ENCODE results near the gene FLAD1. TPM values are rescaled to one million over a fixed set of nuclear protein-coding genes. Genes with fewer than 3 reads are reported as not detected.

FLAD1 gene
- total RNA-seq (2022; extraction: Qiagen RNA extraction; ENCODE audit: low read depth): 39.8 to 46.3 TPM (median 44.9 TPM) in 5 replicates

GRCh38 chr1:154982897-154983648 lies at the start of gene FLAD1:
FLAD1 (plus strand) TSS chr1:154983344; CDS start chr1:154983695, 351 bp downstream.

DNA sequence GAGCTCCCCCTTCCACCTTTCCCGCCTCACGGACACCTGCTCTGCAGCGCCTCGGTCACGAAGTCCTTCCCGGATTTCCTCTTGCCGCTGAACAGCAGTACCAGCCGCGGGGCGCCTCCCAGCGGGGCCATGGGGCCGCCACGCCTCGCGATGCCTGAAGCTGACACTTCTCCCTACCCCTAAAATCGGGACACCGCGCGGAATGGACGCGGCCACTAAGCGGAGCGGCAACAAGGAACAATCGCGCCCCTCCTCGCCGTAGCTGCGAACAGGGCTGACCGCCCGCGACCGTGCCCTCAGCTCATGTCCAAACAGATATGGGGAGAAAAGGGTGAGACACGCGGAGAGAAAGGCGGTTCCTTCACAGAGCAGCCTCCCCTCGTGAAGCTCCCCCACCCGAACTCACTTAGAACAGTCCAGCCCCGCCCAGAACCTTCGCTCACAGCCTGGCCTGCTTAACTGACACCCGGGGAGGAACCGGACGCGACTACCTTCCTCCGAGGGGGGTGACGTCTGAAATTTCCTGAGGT lies 46.5 kb upstream of the FLAD1 start, which contains the start of gene PMVK:
Gene PMVK (minus strand): TSS at position 165 of the 530 bp plus-strand sequence. CDS start 34 bp downstream, at position 131.

DNA sequence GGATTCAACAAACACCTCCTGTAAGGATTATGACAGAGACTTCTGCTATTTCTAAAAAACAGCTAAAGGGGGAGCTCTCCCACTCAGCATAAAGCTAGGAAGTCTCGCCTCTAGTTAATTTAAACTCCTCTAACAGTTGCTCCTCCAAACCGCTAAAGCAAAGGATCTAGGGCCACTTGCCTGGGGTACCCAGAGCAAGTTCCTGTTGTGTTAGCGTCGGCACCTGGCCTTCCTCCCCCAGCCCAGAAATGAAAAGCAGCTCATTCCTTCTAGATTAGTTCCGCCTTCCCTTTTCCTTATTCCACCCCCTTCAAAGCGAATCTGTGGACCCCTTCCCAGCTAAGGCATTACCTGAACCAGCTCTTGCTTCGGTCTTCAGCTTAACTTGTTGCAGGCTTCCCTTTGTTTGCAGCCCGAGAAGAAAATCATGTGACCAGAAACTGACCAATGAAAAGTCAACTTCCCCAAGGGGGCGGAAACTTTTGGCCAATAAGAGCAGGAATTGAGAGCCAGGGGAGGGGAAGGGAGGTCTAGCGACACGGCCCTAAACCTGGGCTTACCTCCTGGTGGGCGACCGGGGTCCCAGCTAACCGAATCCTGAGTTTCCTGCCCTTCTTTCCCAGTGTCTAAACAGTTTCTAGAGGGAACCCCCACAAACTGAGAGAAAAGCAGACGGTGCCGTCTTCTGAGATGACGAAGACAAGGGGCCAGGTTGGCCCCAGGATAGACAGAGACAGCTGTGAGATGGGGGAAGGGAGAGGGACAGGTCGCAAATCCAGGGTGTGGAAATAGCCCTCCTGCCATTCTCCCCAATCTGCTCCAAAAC lies 27.2 kb upstream of the FLAD1 start, which contains the start of gene PBXIP1:
Gene PBXIP1 (minus strand): TSS at position 382 of the 826 bp plus-strand sequence. CDS start 2,378 bp downstream, outside the sequence.

GRCh38 chr1:154961207-154962155 lies 21.7 kb upstream of the FLAD1 start, which contains the start of gene PYGO2:
PYGO2 (minus strand) TSS chr1:154961782; CDS start chr1:154961576, 206 bp downstream.

GRCh38 chr1:154970631-154971340 lies 12.4 kb upstream of the FLAD1 start, which contains the start of gene SHC1:
SHC1 (minus strand) TSS chr1:154970747; CDS start chr1:154970526, 221 bp downstream.

GRCh38 chr1:154974102-154974807 lies 8.9 kb upstream of the FLAD1 start, which contains the start of gene CKS1B:
CKS1B (plus strand) TSS chr1:154974681; CDS start chr1:154974746, 65 bp downstream.

GRCh38 chr1:154993572-154994268 lies 10.6 kb downstream of the FLAD1 start, which contains the start of gene LENEP:
LENEP (plus strand) TSS chr1:154993586; CDS start chr1:154993608, 22 bp downstream.

DNA sequence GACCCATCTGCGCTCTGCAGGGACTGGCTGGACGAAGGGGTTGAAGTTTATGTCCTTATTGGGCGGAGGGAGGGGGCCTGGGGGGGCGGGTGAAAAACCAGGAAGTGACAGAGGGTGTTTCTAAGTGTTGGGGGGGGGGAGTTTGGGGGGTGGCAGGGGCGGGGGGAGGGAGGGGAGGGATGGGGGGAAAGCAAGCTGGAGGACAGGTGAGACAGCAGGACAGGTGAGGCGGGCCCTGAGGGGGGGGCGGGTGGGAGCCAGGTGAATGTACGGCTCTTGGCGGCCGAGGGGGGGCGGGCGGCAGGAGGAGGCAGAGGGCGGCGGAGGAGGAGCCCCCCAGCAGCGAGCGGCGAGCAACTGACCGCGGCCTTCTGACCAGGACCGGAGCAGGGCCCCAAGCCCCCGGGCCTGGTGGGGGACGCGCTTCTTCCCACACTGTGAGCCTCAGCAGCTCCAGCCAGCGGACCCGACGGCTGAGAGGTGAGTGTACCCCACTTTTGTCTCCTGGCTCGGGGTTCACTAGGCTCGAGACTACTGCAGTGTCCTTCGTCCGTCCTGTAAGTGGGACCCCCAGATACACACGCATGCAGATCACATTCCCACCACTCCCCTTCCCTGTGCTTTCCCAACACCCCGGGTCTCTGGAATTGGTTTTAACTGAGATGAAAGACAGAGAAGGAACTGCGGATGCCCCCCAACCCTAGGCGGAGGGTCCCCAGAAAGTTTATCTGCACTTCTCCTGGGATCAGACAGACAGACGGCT lies 19.5 kb downstream of the FLAD1 start, which contains the start of gene ZBTB7B:
Gene ZBTB7B (plus strand): TSS at position 339 of the 763 bp plus-strand sequence. CDS start 11,859 bp downstream, outside the sequence.

GRCh38 chr1:155033524-155033923 lies 50.4 kb downstream of the FLAD1 start, which contains the start of the genes DCST1 and DCST2:
DCST1 (plus strand) TSS chr1:155033824; CDS start chr1:155034037, 213 bp downstream.
DCST2 (minus strand) TSS chr1:155033781; CDS start chr1:155033701, 80 bp downstream.

Other genes starting within 250 kb of the FLAD1 start
- 0.02 to 0.19 TPM (median 0.07 TPM) in 4 of 5 replicates, not detected in the other for gene KCNN3, start 113.1 kb upstream of the FLAD1 start, total RNA-seq (2022; extraction: Qiagen RNA extraction; ENCODE audit: low read depth)
- 38.8 to 45.1 TPM (median 42.1 TPM) in 5 replicates for gene PMVK, start 46.6 kb upstream of the FLAD1 start, total RNA-seq (2022; extraction: Qiagen RNA extraction; ENCODE audit: low read depth)
- gene PBXIP1, start 27.2 kb upstream of the FLAD1 start, total RNA-seq (2022; extraction: Qiagen RNA extraction; ENCODE audit: low read depth): 13.0 to 14.6 TPM (median 13.5 TPM) in 5 replicates
- gene PYGO2, start 21.6 kb upstream of the FLAD1 start, total RNA-seq (2022; extraction: Qiagen RNA extraction; ENCODE audit: low read depth): 19.4 to 22.3 TPM (median 21.6 TPM) in 5 replicates
- gene SHC1, start 12.6 kb upstream of the FLAD1 start, total RNA-seq (2022; extraction: Qiagen RNA extraction; ENCODE audit: low read depth): 199 to 255 TPM (median 244 TPM) in 5 replicates
- 304 to 367 TPM (median 343 TPM) in 5 replicates for gene CKS1B, start 8.7 kb upstream of the FLAD1 start, total RNA-seq (2022; extraction: Qiagen RNA extraction; ENCODE audit: low read depth)
- gene LENEP, start 10.2 kb downstream of the FLAD1 start, total RNA-seq (2022; extraction: Qiagen RNA extraction; ENCODE audit: low read depth): 0.23 TPM in 1 of 5 replicates, not detected in the others
- gene ZBTB7B, start 19.5 kb downstream of the FLAD1 start, total RNA-seq (2022; extraction: Qiagen RNA extraction; ENCODE audit: low read depth): 34.1 to 46.4 TPM (median 45.7 TPM) in 5 replicates
- gene DCST2, start 50.4 kb downstream of the FLAD1 start, total RNA-seq (2022; extraction: Qiagen RNA extraction; ENCODE audit: low read depth): 0.17 to 0.80 TPM (median 0.29 TPM) in 5 replicates
- gene DCST1, start 50.5 kb downstream of the FLAD1 start, total RNA-seq (2022; extraction: Qiagen RNA extraction; ENCODE audit: low read depth): not detected in 5 replicates
- 72.3 to 103 TPM (median 97.2 TPM) in 5 replicates for gene ADAM15, start 68.0 kb downstream of the FLAD1 start, total RNA-seq (2022; extraction: Qiagen RNA extraction; ENCODE audit: low read depth)
- 12.2 to 13.0 TPM (median 12.4 TPM) in 5 replicates for gene EFNA4, start 80.4 kb downstream of the FLAD1 start, total RNA-seq (2022; extraction: Qiagen RNA extraction; ENCODE audit: low read depth)
- gene EFNA3, start 95.5 kb downstream of the FLAD1 start, total RNA-seq (2022; extraction: Qiagen RNA extraction; ENCODE audit: low read depth): 6.9 to 11.0 TPM (median 10.3 TPM) in 5 replicates
- 23.0 to 32.0 TPM (median 28.5 TPM) in 5 replicates for gene EFNA1, start 144.5 kb downstream of the FLAD1 start, total RNA-seq (2022; extraction: Qiagen RNA extraction; ENCODE audit: low read depth)
- 30.2 to 37.7 TPM (median 35.4 TPM) in 5 replicates for gene SLC50A1, start 152.5 kb downstream of the FLAD1 start, total RNA-seq (2022; extraction: Qiagen RNA extraction; ENCODE audit: low read depth)
- gene DPM3, start 157.2 kb downstream of the FLAD1 start, total RNA-seq (2022; extraction: Qiagen RNA extraction; ENCODE audit: low read depth): 69.8 to 112 TPM (median 98.4 TPM) in 5 replicates
- gene KRTCAP2, start 190.0 kb downstream of the FLAD1 start, total RNA-seq (2022; extraction: Qiagen RNA extraction; ENCODE audit: low read depth): 222 to 262 TPM (median 235 TPM) in 5 replicates
- gene TRIM46, start 190.5 kb downstream of the FLAD1 start, total RNA-seq (2022; extraction: Qiagen RNA extraction; ENCODE audit: low read depth): 1.8 to 2.9 TPM (median 2.6 TPM) in 5 replicates
- 6.0 to 10.7 TPM (median 8.4 TPM) in 5 replicates for gene THBS3, start 224.6 kb downstream of the FLAD1 start, total RNA-seq (2022; extraction: Qiagen RNA extraction; ENCODE audit: low read depth)
- gene MTX1, start 225.4 kb downstream of the FLAD1 start, total RNA-seq (2022; extraction: Qiagen RNA extraction; ENCODE audit: low read depth): 65.8 to 81.8 TPM (median 76.1 TPM) in 5 replicates

Data from A549 treated with GW870086 at 1 μM for 4 hours (cell line).